ENCODE measurements around the gene PDSS2.

Gene PDSS2

DNA sequence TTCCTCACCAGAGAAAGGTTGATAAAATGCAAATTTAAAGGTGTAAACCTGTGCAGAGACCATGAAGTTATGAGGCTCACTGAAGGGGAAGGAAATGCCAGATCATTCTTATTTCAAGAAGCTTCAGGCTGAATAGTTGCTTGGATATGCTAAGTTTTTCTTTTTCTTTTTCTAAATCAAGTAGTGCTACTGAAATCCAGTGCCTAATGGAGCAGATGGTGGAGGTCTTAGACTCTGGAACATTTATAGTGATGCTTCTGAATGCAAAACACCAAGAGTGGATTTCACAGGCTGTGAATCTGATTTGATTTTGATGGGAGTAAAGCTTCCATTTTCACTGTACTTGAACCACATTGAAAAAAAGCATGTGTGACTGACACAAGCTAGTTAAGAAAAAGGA lies 192.8 kb downstream of the PDSS2 start:
- no peak for DNase-seq (ENCODE audit: low spot score)

DNA sequence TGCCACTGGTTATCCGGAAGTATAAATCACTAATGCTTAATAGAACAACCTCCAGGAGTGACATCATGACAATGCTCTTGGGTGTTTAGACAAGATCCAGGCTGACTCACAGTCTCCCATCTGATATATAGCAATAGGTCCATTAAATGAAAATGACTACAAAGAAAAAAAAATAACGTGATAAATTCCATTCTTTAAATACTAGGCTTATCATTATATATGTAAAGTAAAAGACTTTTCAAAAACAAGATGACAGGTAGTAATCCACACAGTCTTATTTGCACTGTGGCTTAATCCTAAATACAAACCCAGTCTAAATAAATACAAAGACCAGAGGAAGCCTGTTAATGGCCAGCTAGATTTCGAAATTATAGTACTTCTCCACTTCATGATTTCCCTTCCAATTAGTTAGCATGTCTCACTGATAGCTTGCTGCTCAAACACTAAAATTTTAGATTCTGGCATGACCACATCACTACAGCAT lies 195.0 kb downstream of the PDSS2 start:
- DNase-seq (ENCODE audit: low spot score), result no peak

DNA sequence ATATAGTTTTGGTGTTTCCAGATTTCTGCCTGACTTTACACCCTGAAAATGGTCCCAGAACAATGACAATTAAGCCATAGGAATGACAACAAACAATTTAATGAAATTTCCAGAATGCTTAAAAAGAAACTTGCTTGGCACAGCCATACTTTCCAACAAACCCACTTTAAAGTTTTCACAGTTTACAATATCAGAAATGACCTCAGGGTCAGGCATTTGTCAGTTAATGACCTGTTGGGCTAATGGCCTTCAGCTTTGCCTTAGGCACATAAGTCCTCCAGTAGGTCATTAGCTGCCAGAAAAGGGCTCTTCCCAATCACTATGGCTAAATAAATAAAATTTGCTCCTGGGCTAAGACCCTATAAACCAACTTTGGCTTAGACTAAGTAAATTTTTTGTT lies 199.4 kb downstream of the PDSS2 start:
- no peak for DNase-seq (ENCODE audit: low spot score)

DNA sequence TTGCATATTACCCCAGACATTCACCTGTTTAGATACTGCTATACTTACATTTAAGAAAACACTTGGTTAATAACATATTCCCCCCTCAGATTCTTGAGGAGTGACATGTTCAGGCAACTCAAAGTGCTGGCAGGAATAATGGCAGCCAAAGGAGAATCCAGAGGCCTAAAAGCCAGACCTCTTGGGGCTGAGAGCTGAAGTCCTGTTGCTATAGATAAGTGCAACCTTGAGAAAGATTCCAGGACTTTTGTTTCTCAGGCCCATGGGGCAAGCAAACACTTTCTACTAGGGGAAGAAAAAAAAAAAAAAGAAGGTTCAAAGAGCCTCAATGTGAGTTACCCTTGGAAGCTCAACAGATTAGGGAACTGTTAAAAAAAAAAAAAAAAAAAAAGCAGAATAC lies 211.2 kb downstream of the PDSS2 start:
- DNase-seq (ENCODE audit: low spot score), result no peak

DNA sequence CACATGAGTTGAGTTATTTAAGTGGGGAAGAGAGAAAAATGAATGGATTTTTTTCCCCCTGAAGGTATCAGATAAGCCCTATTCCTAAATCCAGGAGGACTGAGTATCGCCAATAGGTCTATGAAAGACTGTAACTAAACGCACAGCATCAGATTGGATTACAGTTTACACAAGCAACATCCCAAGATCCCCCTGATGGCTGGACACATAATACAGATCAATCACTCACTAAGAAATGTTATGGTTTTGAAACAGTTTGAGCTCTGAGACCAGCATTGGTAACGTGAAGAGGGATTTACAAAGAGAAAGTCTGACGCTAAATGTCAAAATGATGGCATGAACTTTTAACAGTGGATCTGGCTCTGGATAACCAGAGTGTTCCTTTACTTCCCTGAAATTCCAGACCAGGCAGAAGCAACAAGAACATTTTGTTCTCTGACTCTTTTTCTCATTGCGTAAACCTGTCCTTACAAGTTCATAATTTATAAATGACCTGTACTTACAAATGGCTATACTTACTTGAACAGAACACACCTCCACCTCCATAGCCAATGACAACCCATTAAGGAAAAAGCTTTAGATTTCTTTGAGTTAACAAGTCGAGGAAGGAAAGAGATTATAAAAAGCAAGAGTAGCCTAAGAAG lies 212.3 kb downstream of the PDSS2 start:
- DNase-seq (ENCODE audit: low spot score), result no peak

DNA sequence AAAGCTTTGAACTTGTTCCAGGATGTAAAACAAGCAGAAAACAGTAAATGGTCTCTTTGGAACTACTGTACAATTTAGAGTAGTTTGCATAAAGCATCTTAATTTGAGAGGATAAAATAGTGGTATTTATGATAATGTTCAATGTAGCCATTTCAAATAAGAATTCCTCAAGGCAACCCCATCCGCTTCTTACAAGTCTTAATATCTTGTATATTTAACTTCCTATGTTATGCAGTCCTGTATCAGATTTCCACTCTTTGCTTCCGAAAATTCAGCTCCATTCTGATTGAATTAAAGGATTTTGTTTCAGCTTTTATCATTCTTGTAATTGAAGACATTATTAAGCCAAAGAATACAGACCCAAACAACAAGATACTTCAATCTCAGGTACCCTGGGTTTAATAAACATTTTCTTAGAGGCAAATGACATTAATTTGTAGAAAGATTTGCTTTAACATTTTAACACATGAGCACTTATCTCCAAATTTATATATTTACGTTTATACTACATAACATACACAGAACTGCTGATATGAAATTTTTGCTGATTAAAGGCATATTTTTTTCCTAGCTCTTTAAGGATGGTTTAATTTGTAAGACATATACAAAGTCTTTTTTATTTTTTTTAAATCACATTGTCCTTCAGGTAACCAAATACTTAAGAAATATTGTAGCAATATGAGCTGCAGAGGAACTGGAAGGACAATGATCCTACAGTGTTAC lies 213.0 kb downstream of the PDSS2 start:
- DNase-seq (ENCODE audit: low spot score), result no peak

DNA sequence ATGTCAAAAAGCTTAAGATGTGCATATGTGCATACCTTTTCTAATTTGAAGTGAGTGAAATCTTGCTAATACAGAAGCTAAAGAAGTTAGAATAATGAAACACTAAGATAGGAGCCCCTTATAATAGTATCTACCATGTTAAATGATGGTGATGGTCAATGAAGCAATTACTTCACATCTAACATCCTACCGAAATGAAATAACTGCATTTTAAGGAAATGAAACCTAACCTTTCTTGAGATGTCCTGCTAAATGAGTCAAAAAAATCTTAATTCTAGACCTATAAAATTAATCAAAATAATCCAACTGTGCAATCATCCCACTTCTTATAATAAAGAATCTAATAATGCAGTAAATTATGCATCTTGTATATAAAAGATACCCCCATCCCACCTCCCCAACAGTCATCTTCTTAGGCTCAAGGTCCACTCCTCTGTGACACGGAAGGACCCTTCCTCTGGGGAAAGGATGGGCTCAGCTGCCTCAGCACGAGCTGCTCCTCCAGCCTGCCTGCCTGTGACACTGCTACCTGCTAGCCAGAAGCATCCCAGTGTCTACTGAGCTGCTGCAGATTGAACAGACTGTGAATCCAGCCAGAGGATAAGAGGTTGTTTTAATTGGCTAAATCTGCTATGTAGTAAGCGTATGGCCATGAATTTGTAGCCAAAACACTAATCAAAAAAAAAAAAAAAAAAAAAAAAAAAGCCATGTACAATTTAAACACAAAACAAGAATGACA lies 214.5 kb downstream of the PDSS2 start:
- no peak for DNase-seq (ENCODE audit: low spot score)

DNA sequence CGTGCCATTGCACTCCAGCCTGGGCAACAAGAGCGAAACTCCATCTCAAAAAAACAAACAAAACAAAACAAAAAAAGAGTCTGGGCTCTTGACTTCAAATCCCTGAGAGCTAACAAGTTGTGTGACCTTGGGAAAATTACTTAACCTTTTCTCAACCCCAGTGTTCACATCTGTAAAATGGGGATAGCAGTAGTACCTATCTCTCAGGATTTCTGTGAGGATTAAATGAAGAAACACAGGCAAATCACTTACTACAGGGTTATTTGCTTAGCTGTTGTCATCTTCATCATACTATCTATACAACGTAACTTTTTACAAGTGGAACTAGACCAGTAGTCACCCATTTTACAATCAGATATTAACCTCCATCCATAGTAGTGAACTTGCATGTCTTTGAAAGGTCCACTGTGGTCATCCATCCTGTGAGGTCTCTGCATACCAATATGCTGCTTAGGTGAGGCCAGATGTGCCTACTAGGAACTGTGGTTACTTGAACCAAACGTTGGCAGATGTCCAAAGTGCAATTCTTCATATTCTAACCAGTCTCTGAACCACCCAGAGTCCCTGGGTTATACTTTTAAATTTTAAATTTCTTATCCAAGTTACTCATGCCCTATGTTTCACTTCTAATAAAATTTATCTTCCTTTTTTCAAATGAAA lies 215.2 kb downstream of the PDSS2 start:
- DNase-seq (ENCODE audit: low spot score), result no peak

DNA sequence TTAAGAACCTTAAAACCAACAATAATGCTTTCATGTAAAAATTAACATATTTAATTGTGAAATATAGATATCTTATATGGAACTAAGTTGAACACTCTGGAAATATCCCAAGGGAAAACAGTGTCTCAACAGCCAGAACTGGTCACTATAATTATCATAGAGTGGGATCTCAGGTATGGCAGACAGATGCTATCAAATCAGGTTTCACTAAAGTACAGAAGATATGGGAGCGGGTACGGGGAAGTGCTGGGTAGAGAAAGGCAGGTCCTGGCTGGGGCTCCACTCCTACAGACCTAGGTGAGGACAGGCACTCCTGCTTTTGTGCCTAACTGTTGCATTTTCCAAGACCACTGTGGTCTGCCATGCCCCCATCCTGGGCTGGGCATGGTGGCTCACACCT lies 215.9 kb downstream of the PDSS2 start:
- no peak for DNase-seq (ENCODE audit: low spot score)

DNA sequence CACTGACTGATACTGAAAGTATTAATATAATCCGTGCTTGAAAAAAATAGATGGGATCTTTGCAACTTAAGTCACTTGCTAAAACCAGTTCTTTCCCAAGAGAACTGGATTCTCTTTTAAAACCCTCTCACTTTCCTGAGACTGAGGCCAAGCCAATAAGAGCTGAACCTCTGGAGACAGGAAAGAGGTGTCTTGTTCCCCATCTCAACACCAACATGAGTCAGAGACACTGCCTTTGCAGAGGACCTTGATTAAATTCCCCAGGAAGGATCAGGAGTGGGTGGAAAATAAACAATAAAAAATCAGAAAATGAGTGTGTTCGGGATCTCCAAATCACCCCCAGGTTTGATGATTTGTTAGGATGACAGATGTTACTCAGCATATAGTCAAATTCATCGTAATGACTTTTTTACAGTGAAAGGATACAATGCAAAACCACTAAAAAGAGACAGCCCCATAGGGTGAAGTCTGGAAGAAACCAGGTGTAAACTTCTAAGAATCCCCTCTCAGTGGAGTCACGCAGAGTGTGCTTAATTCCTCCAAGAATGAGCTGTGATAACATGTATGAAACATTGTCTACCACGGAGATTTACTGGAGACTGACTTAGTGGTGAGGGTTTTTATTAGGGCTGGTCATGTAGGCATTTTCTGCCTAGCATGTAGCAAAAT lies 221.2 kb downstream of the PDSS2 start:
- no peak for DNase-seq (ENCODE audit: low spot score)

DNA sequence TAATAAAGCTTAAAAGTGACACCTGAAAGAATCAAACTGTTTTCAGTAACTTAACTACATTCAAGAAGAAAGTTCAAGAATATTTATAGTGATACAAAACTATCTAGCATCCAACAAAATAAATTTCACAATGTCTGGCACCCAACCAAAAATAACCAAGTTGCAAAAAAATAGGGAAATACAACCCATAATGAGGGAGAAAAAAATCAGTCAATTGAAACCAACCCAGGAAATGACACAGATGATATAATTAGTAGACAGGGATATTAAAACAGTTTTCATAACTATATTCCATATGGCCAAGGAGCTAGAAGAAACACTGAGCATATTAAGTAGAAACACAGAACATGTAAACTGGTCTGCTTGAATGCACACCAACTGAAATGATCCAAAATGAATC lies 223.9 kb downstream of the PDSS2 start:
- DNase-seq (ENCODE audit: low spot score), result no peak

DNA sequence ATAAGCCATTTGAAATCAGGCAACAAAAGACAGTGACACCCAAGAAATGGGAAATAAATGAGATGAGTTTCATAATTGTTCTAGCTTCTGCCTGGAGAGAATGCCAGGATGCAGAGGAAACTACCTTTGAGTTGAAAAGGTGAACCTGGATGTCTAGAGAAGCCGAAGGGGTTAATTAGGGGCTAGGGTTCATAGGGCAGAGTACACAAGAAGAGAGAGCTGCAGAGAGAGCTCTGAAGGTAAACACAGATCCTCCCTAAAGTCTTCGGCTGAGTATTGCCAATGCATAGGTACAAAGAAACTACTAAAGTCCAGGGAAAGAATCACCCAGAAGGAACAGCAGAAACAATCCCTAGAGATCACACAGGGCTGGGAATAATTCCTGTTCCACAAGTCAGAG lies 224.4 kb downstream of the PDSS2 start:
- no peak for DNase-seq (ENCODE audit: low spot score)

DNA sequence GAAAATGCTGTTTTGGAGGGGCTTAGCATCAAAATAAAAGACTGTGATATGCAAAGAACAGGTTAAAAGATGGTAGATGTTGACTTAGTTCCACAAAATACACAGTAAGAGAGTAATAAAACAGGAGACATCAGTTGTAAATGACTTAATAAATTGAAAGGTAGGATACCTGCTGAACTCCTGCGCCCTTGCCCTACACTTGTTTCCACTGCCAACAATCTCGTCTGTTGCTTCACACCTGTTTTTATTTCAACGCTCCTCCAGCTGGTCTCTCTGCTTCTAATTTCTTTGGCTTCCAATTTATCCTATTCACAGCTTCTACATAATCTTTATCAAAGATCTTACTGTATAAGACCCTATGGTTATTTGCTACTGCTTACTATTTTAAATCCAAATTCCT lies 228.1 kb downstream of the PDSS2 start:
- DNase-seq (ENCODE audit: low spot score), result no peak

DNA sequence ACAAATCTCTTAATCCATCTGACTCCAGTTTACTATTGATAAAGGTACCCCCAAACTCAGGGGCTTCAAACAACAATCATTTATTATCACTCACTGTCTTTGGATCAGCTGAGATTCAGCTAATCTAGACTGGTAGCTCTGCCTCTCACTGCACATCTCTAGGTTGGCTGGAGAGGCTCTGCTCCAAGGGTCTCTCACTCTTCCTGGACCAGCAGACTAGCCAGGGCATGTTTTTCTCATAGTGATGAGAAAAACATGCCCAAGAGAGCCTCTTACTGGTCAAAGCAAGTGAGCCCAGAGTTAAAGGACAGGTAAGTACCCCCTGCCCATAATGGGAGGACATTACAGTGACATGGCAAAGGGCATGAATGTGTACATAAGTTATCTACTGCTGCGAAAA lies 228.9 kb downstream of the PDSS2 start:
- DNase-seq (ENCODE audit: low spot score), result no peak

DNA sequence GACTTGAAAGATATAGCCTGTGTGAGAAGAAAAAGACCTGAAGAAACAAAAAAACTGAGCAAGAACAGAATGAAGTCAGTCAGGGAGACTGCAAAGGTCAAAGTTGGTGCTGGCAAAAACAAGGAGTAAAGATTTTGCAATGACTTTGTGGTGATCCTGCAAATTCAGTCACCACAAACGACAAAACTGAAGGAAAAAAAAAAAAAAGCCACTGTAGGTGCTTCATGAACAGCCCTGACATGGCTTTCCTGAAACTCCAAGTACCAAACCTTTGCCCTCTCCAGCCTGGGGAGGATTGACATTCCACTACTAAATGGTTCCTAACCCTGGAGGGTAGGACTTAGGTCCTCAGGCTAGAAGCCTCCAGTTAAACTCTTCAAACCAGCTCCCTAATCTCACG lies 229.3 kb downstream of the PDSS2 start:
- DNase-seq (ENCODE audit: low spot score), result no peak

DNA sequence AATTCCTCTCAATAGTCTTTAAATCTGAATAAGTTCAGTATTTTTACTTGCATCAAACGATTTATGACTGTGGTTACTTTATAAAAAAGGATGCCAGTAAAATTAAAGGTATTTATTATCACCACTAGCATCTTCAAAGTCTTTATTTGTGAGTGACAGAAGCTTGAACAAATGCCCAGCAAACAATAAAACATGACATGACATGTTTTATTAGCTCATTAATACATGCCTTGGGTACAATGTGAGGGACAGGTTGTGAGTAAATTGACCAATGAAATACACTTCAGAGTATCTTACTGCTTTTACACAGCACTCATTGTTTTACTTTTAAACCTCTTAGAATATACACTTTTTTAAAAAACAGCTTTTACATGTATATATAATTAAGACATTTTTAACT lies 230.6 kb downstream of the PDSS2 start:
- DNase-seq (ENCODE audit: low spot score), result no peak

DNA sequence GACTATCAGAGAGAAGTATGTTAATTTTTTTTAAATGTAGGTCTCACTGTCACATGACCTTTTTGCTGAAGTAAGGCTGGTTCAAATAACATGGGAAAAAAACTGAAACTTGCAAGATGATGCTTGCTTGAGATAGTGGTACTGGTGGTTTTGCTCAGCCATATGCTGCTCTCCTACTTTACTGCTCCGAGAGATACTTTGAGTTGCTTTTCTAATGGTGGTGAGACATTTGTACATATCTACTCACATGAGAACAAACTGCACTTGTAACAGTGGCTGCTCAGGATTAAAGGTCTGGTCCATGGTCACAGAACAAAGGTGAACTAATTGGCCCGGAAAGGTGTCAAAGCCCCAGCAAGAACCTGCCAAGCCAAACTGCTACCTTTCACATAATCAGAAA lies 237.8 kb downstream of the PDSS2 start:
- DNase-seq (ENCODE audit: low spot score), result no peak

DNA sequence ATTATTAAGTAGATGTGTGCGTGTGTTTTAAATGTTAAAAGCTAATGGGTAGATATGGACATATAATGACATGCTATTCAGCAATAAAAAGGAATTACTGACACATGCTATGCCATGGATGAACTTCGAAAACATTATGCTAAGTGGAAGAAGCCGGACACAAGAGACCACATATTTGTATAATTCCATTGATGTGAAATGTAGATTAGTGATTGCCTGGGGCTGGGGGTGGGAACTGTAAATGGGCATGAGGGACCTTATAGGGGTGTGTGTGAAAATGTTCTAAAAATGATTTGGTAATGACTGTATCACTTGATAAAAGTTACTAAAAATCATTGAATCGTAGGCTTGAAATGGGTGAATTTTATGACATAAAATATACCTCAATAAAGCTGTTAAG lies 239.5 kb downstream of the PDSS2 start:
- DNase-seq (ENCODE audit: low spot score), result no peak

DNA sequence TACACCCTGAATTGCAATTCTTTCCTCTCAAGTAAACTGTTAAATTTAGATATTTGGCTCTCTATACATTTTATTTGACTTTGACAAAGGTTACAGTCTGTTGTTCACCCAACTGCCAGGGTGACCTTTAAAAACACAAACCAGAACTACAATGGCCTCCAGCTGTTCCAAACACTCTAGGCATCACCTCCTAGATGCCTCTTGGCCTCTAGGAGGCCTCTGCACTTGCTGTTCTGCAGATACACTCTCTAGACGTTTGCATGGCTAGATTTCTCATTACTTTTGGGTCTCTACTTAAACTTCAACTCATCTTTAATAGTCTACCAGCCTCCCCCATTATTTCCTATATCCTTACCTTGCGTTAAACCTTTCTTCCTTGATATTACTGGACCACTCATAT lies 241.2 kb downstream of the PDSS2 start:
- no peak for DNase-seq (ENCODE audit: low spot score)

DNA sequence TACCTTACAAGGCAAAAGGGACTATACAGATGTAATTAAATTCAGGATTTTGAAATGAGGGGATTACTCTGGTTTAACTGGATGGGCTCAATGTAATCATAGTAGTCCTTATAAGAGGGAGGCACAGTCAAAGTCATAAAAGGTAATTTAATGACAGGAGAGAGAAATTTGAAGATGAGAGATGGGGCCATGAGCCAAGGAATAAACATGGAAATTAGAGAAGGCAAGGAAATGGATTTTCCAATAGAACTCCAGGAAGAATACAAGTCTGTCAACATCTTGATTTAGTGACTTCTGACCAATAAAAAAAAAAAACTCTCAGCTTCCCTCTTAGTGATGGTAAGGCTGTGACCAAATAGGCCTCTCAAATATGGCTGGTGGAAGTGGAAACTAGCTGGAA lies 242.1 kb downstream of the PDSS2 start:
- DNase-seq (ENCODE audit: low spot score), result no peak

DNA sequence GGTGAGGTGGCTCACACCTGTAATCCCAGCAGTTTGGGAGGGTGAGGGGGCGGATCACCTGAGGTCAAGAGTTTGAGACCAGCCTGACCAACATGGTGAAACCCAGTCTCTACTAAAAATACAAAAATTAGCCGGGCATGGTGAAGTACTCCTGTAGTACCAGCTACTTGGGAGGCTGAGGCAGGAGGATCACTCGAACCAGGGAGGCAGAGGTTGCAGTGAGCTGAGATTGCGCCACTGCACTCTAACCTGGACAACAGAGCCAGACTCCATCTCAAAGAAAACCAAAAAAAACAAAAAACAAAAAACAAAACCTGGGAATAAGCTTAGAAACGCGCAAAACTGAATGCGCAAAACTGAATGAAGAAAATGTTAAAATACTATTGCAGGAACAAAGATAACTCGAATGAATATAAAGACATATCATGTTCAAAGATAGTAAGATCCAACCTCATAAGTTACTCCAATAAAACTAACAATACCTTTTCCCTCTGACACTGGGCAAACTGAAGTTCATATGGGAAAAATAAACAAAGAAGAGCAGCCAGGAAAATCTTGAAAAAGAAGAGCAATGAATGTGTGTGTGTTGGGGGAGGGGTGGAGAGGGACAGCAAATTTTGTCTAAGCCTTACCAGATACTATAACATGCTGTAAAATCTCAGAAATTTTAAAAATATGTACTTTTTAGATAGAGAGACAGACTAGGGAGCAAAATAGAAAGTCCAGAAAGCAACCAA lies 243.0 kb downstream of the PDSS2 start:
- no peak for DNase-seq (ENCODE audit: low spot score)

DNA sequence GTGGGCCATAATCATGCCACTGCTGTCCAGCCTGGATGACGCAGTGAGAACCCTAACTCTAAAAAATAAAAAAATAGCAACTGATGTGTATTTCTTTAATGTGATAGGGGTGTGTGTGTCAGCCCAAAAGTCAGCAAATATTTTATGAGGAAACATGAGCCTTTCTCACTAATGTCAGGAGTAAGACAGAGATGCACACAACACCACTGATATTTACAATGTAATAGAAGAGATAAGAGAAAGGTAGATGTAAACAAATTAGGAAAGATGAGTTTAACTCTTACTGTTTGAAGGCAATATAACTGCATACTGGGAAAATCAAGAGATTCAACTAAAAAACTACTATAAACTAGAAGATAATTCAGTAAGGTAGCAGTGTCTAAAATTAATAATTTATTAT lies 244.0 kb downstream of the PDSS2 start:
- no peak for DNase-seq (ENCODE audit: low spot score)
